SK-N-SH (cell line): ENCODE results near the gene PPP1R14D. TPM values are rescaled to one million over a fixed set of nuclear protein-coding genes. Genes with fewer than 3 reads are reported as not detected.

ENCODE experiments used
- CTCF ChIA-PET: fragments of 300-600, 350-600 bp; formaldehyde crosslinking; extraction: SDS; loops from one replicate; lab custom pipeline; 2021; lab: Yijun Ruan, JAX
- POLR2A ChIA-PET: fragments of 350-600 bp; sonication (Branson Sonifier 250); formaldehyde crosslinking; extraction: SDS; loops from one replicate; lab custom pipeline; 2020; ENCODE audit warnings: antibody characterized with exemption, inconsistent platforms; lab: Yijun Ruan, JAX
- DNase-seq: peaks from one replicate; pipeline ENCODE4 v3.0.0; 2012
- H2AFZ ChIP-seq: fragments of 200-600 bp; sonication (generic); 2 replicates; pipeline ENCODE4 v1.8.1; 2016; ENCODE audit warnings: antibody characterized with exemption, mild to moderate bottlenecking, low read depth
- H3F3A ChIP-seq: fragments of 200-600 bp; sonication (generic); replicated peaks from 2 replicates; pipeline ENCODE3; 2016; ENCODE audit warnings: antibody characterized with exemption, mild to moderate bottlenecking; ENCODE audit not compliant: insufficient read depth
- H3K27ac ChIP-seq, 2 experiments: fragments of 200-500 bp in 1 of 2; fragments of 200-600 bp in 1 of 2; sonication (Bioruptor generic) in 1 of 2; sonication (generic), shearing (Covaris generic) in 1 of 2; 2 replicates each; pipeline versions ENCODE4 v1.5.1 to v1.6.1; 2014 to 2016; ENCODE audit warnings: low read depth in 2 of 2, inconsistent platforms in 1 of 2, low read length in 1 of 2, mild to moderate bottlenecking in 1 of 2, mixed read lengths in 1 of 2
- H3K27me3 ChIP-seq: fragments of 200-600 bp; sonication (generic), shearing (Covaris generic); 2 replicates; pipeline ENCODE4 v1.6.1; 2016; ENCODE audit warnings: mixed run types; ENCODE audit not compliant: insufficient read depth
- H3K36me3 ChIP-seq, 2 experiments: fragments of 200-500 bp in 1 of 2; fragments of 200-600 bp in 1 of 2; sonication (Bioruptor generic) in 1 of 2; sonication (generic) in 1 of 2; replicated peaks in 1 of 2; 2 replicates each; pipeline versions ENCODE3 to v1.5.1; 2014 to 2016; ENCODE audit warnings: low read length in 1 of 2, mild to moderate bottlenecking in 1 of 2; ENCODE audit not compliant: insufficient read depth in 2 of 2, control insufficient read depth in 1 of 2
- H3K4me1 ChIP-seq, 2 experiments: fragments of 200-500 bp in 1 of 2; fragments of 200-600 bp in 1 of 2; sonication (Bioruptor generic) in 1 of 2; sonication (generic), shearing (Covaris generic) in 1 of 2; 2 replicates each; pipeline versions ENCODE4 v1.5.1 to v1.6.1; 2014 to 2016; ENCODE audit warnings: low read depth in 1 of 2, low read length in 1 of 2, mixed run types in 1 of 2; ENCODE audit not compliant: insufficient read depth in 2 of 2, control insufficient read depth in 1 of 2
- H3K4me2 ChIP-seq: fragments of 200-600 bp; sonication (generic), shearing (Covaris generic); 2 replicates; pipeline ENCODE4 v1.6.1; 2017; ENCODE audit warnings: mixed run types
- H3K4me3 ChIP-seq, 2 experiments: fragments of 200-500 bp in 1 of 2; fragments of 200-600 bp in 1 of 2; sonication (Bioruptor generic) in 1 of 2; sonication (generic), shearing (Covaris generic) in 1 of 2; 2 replicates each; pipeline versions ENCODE4 v1.5.1 to v1.8.1; 2014 to 2016; ENCODE audit warnings: low read depth in 2 of 2, inconsistent platforms in 1 of 2, low read length in 1 of 2, mild to moderate bottlenecking in 1 of 2, mixed read lengths in 1 of 2, moderate library complexity in 1 of 2
- H3K79me2 ChIP-seq: fragments of 200-600 bp; sonication (generic); 2 replicates; pipeline ENCODE4 v1.8.1; 2017; ENCODE audit warnings: mild to moderate bottlenecking; ENCODE audit not compliant: insufficient read depth
- H3K9ac ChIP-seq: fragments of 200-600 bp; sonication (generic); 2 replicates; pipeline ENCODE4 v1.6.1; 2017; ENCODE audit warnings: mixed run types
- H3K9me2 ChIP-seq: fragments of 200-600 bp; sonication (generic); 2 replicates; pipeline ENCODE4 v1.6.1; 2017; ENCODE audit warnings: mixed run types
- H3K9me3 ChIP-seq: fragments of 200-600 bp; sonication (generic); 2 replicates; pipeline ENCODE4 v1.6.1; 2017; ENCODE audit warnings: mixed run types, mild to moderate bottlenecking, moderate library complexity
- H4K20me1 ChIP-seq: fragments of 200-600 bp; sonication (generic); 2 replicates; pipeline ENCODE4 v1.6.1; 2017; ENCODE audit warnings: mild to moderate bottlenecking, mixed run types; ENCODE audit not compliant: insufficient read depth
- CHD2 ChIP-seq: fragments of 150-350 bp; IDR thresholded peaks from 2 replicates; pipeline ENCODE4 v1.6.1; 2018; ENCODE audit warnings: low read length; ENCODE audit not compliant: partially characterized antibody
- ELF1 ChIP-seq: IDR thresholded peaks from 2 replicates; pipeline ENCODE4 v1.4.0; 2012
- EP300 ChIP-seq, 2 experiments: IDR thresholded peaks; 2 replicates each; pipeline versions ENCODE4 v1.4.0 to v1.6.1; 2012; ENCODE audit warnings: borderline replicate concordance in 1 of 2, low read depth in 1 of 2, low read length in 1 of 2
- FOSL2 ChIP-seq: IDR thresholded peaks from 2 replicates; pipeline ENCODE4 v1.4.0; 2012; ENCODE audit warnings: low read depth, mild to moderate bottlenecking, moderate library complexity, borderline replicate concordance
- FOXM1 ChIP-seq: IDR thresholded peaks from 2 replicates; pipeline ENCODE4 v1.4.0; 2012; ENCODE audit warnings: low read depth, mild to moderate bottlenecking
- GABPA ChIP-seq: IDR thresholded peaks from 2 replicates; pipeline ENCODE4 v1.4.0; 2012; ENCODE audit warnings: low read depth, mild to moderate bottlenecking
- GATA2 ChIP-seq: sonication (generic); formaldehyde crosslinking; IDR thresholded peaks from 2 replicates; pipeline ENCODE4 v1.5.0; 2020; ENCODE audit warnings: mild to moderate bottlenecking, missing genetic modification reagents
- IRF3 ChIP-seq: fragments of 150-350 bp; IDR thresholded peaks from 2 replicates; pipeline ENCODE4 v1.6.1; 2016; ENCODE audit warnings: mild to moderate bottlenecking, low read depth, low read length
- JUND ChIP-seq: IDR thresholded peaks from 2 replicates; pipeline ENCODE4 v1.4.0; 2012
- MAX ChIP-seq: IDR thresholded peaks from 2 replicates; pipeline ENCODE4 v1.4.0; 2012; ENCODE audit warnings: low read depth
- MEF2A ChIP-seq: IDR thresholded peaks from 2 replicates; pipeline ENCODE4 v1.4.0; 2012; ENCODE audit warnings: low read depth, borderline replicate concordance
- MXI1 ChIP-seq: IDR thresholded peaks from 2 replicates; pipeline ENCODE4 v1.6.1; 2012; ENCODE audit warnings: mild to moderate bottlenecking, low read depth, low read length, improper control_type of control experiment
- NFIC ChIP-seq: IDR thresholded peaks from 2 replicates; pipeline ENCODE4 v1.4.0; 2012; ENCODE audit warnings: borderline replicate concordance
- POLR2AphosphoS5 ChIP-seq: IDR thresholded peaks from 2 replicates; pipeline ENCODE4 v1.6.1; 2012; ENCODE audit warnings: low read depth, low read length
- RAD21 ChIP-seq: IDR thresholded peaks from 2 replicates; pipeline ENCODE4 v1.6.1; 2012; ENCODE audit warnings: mild to moderate bottlenecking, low read length
- RFX5 ChIP-seq: IDR thresholded peaks from 2 replicates; pipeline ENCODE4 v1.6.1; 2012; ENCODE audit warnings: mild to moderate bottlenecking, improper control_type of control experiment, low read length
- SIN3A ChIP-seq: IDR thresholded peaks from 2 replicates; pipeline ENCODE4 v1.6.1; 2012; ENCODE audit warnings: low read depth, mild to moderate bottlenecking, low read length, moderate library complexity, borderline replicate concordance
- TAF1 ChIP-seq: IDR thresholded peaks from 2 replicates; pipeline ENCODE4 v1.6.1; 2012; ENCODE audit warnings: low read depth, mild to moderate bottlenecking, low read length, moderate library complexity, borderline replicate concordance
- TEAD4 ChIP-seq: IDR thresholded peaks from 2 replicates; pipeline ENCODE4 v1.4.0; 2012; ENCODE audit warnings: mild to moderate bottlenecking, borderline replicate concordance; ENCODE audit not compliant: insufficient read depth
- YY1 ChIP-seq: IDR thresholded peaks from 2 replicates; pipeline ENCODE4 v1.4.0; 2012; ENCODE audit warnings: low read depth, mild to moderate bottlenecking
- ZBTB33 ChIP-seq: IDR thresholded peaks from 2 replicates; pipeline ENCODE4 v1.4.0; 2012; ENCODE audit warnings: low read depth, borderline replicate concordance
- WGBS: methylation state at CpG from one replicate; pipeline ENCODE4 v1.1.6; 2017; ENCODE audit warnings: low lambda C conversion rate; 5-methylcytosine and 5-hydroxymethylcytosine counted together
- polyA plus RNA-seq, 3 experiments: library from polyadenylated mRNA; depleted of rRNA; stranded (reverse); fragments of >200 nt; gene quantifications; 2 replicates each; pipeline ENCODE4 v1.2.3, GENCODE V29; 2012

Gene PPP1R14D
- polyA plus RNA-seq, 1 of the 3 experiments (the other 2 are of a cell fraction): not detected

DNA sequence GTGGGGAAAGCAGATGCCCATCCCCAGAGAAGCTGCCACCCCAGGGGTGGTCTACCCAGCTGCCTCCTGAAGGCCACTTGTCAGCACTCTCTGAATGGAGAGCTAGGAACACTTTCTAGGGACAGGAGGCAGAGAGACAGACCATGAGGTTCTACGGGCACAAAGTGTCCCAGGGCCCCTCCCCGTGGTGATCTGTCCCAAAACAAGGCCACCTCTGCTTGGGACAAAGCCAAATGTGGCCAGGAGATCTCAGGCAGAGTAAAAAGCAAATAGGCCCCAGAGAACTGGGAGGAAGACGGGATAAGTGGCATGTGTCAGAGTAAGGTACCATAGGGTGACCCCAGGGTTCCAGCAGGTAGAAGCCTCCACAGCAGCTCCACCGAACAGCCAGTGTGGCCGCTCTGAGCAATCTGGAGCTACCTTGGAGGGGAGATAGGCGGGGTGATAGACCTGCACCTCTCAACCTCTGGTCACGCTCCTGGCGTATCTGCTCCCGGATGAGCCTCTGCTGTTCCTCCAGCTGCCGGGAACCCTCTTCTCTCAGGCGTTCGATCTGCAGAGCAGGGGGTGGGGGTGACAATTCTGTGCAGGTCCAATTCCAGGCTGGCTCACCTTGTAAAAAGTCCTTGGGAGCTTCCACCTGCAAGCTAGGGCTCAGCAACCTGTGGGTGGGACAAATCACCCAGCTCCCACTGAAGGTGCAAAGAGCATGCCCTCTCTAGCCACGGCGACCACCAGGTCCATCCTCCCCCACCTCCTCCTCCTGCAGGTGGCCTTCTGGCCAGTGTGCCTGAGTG is 52.6 kb downstream of the PPP1R14D start (continued):
- TF ChIP-seq JUND (no peak), POLR2AphosphoS5 (no peak), SIN3A (no peak), IRF3 (no peak)
- TF ChIP-seq, all 33 proteins: peak for 0

DNA sequence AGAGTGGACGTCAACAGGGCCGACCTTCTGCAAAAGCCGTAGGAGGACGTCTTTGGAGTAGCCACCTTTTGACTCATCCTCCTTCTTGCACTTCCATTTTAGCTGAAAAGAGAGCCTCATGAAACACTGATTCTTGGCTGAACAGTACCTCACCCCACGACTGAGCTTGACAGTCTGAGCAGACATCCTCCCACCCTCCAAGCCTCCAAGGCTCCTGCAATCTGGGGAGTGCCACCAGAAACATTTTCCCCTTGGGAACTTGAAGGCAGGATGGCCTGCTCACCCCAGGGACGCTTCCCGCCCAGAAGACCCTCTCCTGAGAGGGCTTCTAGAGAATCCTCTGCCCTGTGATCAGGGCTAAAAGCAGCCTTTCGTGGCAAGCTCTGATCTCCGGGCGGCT is 53.5 kb downstream of the PPP1R14D start:
- H2AFZ ChIP-seq: no peak overlapping the region
- H3K79me2 ChIP-seq: no peaks in the 10 kb centered on the region
- no peak overlapping the region for H3K4me2 ChIP-seq
- 94% methylated on average over 10 of the region's 10 CpGs for WGBS
- H3K4me3 ChIP-seq: no peak overlapping the region
- ChIA-PET CTCF (interaction anchor here (31.8 kb wide), 1 partner anchor 30 kb away, joined by 555 read pairs; the partner anchor contains the start of gene RMDN3), POLR2A (no interaction called here)
- H3K4me1 ChIP-seq: peaks cover under 1 to 27% of the 10 kb centered on the region in 2 experiments; a peak in 1 of 4 replicates
- H3K9me3 ChIP-seq: no peaks in the 10 kb centered on the region
- DNase-seq: no peak
- no peak overlapping the region for H3K27ac ChIP-seq
- no peaks in the 10 kb centered on the region for H4K20me1 ChIP-seq
- H3K9me2 ChIP-seq: no peaks in the 10 kb centered on the region
- no peak overlapping the region for H3K9ac ChIP-seq
- H3F3A ChIP-seq: no peaks in the 10 kb centered on the region
- no peaks in the 10 kb centered on the region for H3K27me3 ChIP-seq
- TF ChIP-seq FOSL2: no peak
- TF ChIP-seq RAD21: no peak
- TF ChIP-seq EP300 (IDR thresholded peaks at IDR 0.05; ENCODE audit: borderline replicate concordance in 1 of 2, low read depth in 1 of 2, low read length in 1 of 2): no peak
- TF ChIP-seq RFX5: no peak
- no peak for TF ChIP-seq YY1
- TF ChIP-seq MEF2A: no peak
- no peak for TF ChIP-seq FOXM1
- TF ChIP-seq TAF1: no peak
- TF ChIP-seq ELF1: no peak
- TF ChIP-seq ZBTB33: no peak
- no peak for TF ChIP-seq TEAD4
- no peak for TF ChIP-seq GATA2 (CRISPR knock-in tag)
- no peak for TF ChIP-seq GABPA
- no peak for TF ChIP-seq JUND
- no peak for TF ChIP-seq MAX
- no peak for TF ChIP-seq MXI1
- no peak for TF ChIP-seq CHD2
- TF ChIP-seq NFIC: no peak
- H3K36me3 ChIP-seq: peaks cover 8 to 61% of the 10 kb centered on the region in 2 experiments
